MG63 (cell line): ENCODE measurements around the gene PRSS1. TPM values are rescaled to one million over a fixed set of nuclear protein-coding genes. Genes with fewer than 3 reads are reported as not detected.

ENCODE experiments used
- DNase-seq: peaks from one replicate; pipeline ENCODE4 v3.0.0-alpha.2; 2020
- H3K27me3 ChIP-seq: fragments of 250-450 bp; sonication (Bioruptor Pico); 2 replicates; pipeline ENCODE4 v1.5.1; 2020; ENCODE audit warnings: mild to moderate bottlenecking, moderate library complexity
- H3K36me3 ChIP-seq: fragments of 250-450 bp; sonication (Bioruptor Pico); 2 replicates; pipeline ENCODE4 v1.5.1; 2020; ENCODE audit warnings: mild to moderate bottlenecking, moderate library complexity
- H3K4me3 ChIP-seq: fragments of 250-450 bp; sonication (Bioruptor Pico); 2 replicates; pipeline ENCODE4 v1.5.1; 2020; ENCODE audit warnings: mild to moderate bottlenecking, moderate library complexity
- H3K9me3 ChIP-seq: fragments of 250-450 bp; sonication (Bioruptor Pico); 2 replicates; pipeline ENCODE4 v1.5.1; 2020; ENCODE audit warnings: mild to moderate bottlenecking, moderate library complexity
- total RNA-seq: library from RNA; depleted of rRNA; stranded (reverse); fragments of >200 nt; shearing (Covaris generic); gene quantifications from 2 replicates; pipeline ENCODE4 v1.2.3, GENCODE V29; 2014; ENCODE audit warnings: low replicate concordance

PRSS1 gene
- total RNA-seq, 1 experiment from 2014 or later, result not detected

GRCh38 chr7:142782922-142783900, 33.9 kb downstream of the PRSS1 start:
- H3K4me3 ChIP-seq, result peak overlapping the region; percentile 38
- DNase-seq, result peak; percentile 71
- H3K27me3 ChIP-seq, result no peaks in the 10 kb centered on the region
- no peaks in the 10 kb centered on the region for H3K36me3 ChIP-seq
- no peaks in the 10 kb centered on the region for H3K9me3 ChIP-seq

- Histone ChIP-seq H3K9me3 (no peaks in the 10 kb centered on the region), H3K36me3 (no peaks in the 10 kb centered on the region), H3K27me3 (no peaks in the 10 kb centered on the region), H3K4me3 (no peak overlapping the region)
- DNase-seq, result no peak
Measured at GRCh38 chr7:142784096-142784495, 34.8 kb downstream of the PRSS1 start.

GRCh38 chr7:142784716-142785115, 35.4 kb downstream of the PRSS1 start:
- no peak for DNase-seq
- Histone ChIP-seq H3K27me3 (no peaks in the 10 kb centered on the region), H3K36me3 (no peaks in the 10 kb centered on the region), H3K9me3 (no peaks in the 10 kb centered on the region), H3K4me3 (no peak overlapping the region)

GRCh38 chr7:142785841-142786250, 36.6 kb downstream of the PRSS1 start:
- Histone ChIP-seq H3K9me3 (no peaks in the 10 kb centered on the region), H3K4me3 (no peak overlapping the region), H3K36me3 (no peaks in the 10 kb centered on the region), H3K27me3 (no peaks in the 10 kb centered on the region)
- no peak for DNase-seq

DNA sequence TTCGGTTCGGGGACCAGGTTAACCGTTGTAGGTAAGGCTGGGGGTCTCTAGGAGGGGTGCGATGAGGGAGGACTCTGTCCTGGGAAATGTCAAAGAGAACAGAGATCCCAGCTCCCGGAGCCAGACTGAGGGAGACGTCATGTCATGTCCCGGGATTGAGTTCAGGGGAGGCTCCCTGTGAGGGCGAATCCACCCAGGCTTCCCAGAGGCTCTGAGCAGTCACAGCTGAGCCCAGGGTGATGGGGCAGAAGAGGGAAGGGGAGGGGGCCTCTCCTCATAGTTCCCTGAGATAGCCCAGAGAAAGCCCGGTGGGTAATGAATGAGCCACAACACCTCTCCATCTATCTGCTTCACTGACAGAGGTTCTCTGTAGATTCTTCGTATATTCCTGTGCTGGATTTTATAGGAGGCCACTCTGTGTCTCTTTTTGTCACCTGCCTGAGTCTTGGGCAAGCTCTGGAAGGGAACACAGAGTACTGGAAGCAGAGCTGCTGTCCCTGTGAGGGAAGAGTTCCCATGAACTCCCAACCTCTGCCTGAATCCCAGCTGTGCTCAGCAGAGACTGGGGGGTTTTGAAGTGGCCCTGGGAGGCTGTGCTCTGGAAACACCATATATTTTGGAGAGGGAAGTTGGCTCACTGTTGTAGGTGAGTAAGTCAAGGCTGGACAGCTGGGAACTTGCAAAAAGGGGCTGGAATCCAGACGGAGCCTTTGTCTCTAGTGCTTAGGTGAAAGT, 37.9 kb downstream of the PRSS1 start:
- Histone ChIP-seq H3K4me3 (no peak overlapping the region), H3K27me3 (no peaks in the 10 kb centered on the region), H3K9me3 (no peaks in the 10 kb centered on the region), H3K36me3 (no peaks in the 10 kb centered on the region)
- no peak for DNase-seq

GRCh38 chr7:142787783-142788182, 38.5 kb downstream of the PRSS1 start:
- no peaks in the 10 kb centered on the region for H3K36me3 ChIP-seq
- H3K4me3 ChIP-seq, result no peak overlapping the region
- H3K27me3 ChIP-seq, result no peaks in the 10 kb centered on the region
- no peaks in the 10 kb centered on the region for H3K9me3 ChIP-seq
- no peak for DNase-seq

DNA sequence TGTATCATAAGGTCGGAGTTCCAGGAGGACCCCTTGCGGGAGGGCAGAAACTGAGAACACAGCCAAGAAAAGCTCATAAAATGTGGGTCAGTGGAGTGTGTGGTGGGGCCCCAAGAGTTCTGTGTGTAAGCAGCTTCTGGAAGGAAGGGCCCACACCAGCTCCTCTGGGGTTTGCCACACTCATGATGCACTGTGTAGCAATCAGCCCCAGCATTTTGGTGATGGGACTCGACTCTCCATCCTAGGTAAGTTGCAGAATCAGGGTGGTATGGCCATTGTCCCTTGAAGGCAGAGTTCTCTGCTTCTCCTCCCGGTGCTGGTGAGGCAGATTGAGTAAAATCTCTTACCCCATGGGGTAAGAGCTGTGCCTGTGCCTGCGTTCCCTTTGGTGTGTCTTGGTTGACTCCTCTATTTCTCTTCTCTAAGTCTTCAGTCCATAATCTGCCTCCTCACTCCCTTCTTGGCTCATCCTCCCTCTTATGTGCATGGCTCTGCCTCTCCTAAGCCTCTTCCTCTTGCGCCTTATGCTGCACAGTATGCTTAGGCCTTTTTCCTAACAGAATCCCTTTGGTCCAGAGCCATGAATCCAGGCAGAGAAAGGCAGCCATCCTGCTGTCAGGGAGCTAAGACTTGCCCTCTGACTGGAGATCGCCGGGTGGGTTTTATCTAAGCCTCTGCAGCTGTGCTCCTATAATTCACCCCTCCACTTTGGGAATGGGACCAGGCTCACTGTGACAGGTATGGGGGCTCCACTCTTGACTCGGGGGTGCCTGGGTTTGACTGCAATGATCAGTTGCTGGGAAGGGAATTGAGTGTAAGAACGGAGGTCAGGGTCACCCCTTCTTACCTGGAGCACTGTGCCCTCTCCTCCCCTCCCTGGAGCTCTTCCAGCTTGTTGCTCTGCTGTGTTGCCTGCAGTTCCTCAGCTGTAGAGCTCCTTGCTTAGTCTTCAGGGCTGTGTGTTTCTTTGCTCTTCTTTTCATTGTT, 39.3 kb downstream of the PRSS1 start:
- H3K36me3 ChIP-seq, result no peaks in the 10 kb centered on the region
- no peak for DNase-seq
- H3K27me3 ChIP-seq, result no peaks in the 10 kb centered on the region
- no peak overlapping the region for H3K4me3 ChIP-seq
- H3K9me3 ChIP-seq, result no peaks in the 10 kb centered on the region

- no peak for DNase-seq
- no peaks in the 10 kb centered on the region for H3K27me3 ChIP-seq
- no peaks in the 10 kb centered on the region for H3K36me3 ChIP-seq
- no peak overlapping the region for H3K4me3 ChIP-seq
- no peaks in the 10 kb centered on the region for H3K9me3 ChIP-seq
Measured at GRCh38 chr7:142789441-142789840, 40.2 kb downstream of the PRSS1 start.

- DNase-seq, result no peak
- Histone ChIP-seq H3K9me3 (no peaks in the 10 kb centered on the region), H3K4me3 (no peak overlapping the region), H3K27me3 (no peaks in the 10 kb centered on the region), H3K36me3 (no peaks in the 10 kb centered on the region)
Measured at GRCh38 chr7:142790056-142790455, 40.8 kb downstream of the PRSS1 start.

DNA sequence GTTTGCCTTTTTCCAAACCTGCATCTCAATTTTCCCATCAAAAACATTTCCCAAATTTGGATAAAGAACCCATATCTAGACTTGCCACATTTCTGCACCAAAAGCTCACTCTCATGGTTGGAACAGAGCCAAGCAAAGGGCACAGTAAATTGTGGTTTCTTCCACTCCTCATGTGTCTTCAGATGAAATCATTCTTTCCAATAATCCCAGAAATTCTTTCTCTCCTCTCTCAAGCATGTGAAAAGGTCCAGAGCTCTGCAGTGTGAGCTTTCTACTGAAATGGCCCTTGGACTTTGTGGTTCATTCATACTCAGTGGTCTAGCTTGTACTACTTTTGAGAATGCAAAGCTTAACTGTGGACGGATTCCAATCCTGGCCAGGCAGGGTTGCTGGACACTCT, 41.3 kb downstream of the PRSS1 start:
- Histone ChIP-seq H3K27me3 (no peaks in the 10 kb centered on the region), H3K36me3 (no peaks in the 10 kb centered on the region), H3K4me3 (no peak overlapping the region), H3K9me3 (no peaks in the 10 kb centered on the region)
- no peak for DNase-seq

DNA sequence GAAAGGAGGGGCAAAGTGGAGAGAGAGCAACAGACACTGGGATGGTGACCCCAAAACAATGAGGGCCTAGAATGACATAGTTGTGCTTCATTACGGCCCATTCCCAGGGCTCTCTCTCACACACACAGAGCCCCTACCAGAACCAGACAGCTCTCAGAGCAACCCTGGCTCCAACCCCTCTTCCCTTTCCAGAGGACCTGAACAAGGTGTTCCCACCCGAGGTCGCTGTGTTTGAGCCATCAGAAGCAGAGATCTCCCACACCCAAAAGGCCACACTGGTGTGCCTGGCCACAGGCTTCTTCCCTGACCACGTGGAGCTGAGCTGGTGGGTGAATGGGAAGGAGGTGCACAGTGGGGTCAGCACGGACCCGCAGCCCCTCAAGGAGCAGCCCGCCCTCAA, 42.2 kb downstream of the PRSS1 start:
- H3K4me3 ChIP-seq, result no peak overlapping the region
- no peak for DNase-seq
- H3K9me3 ChIP-seq, result no peaks in the 10 kb centered on the region
- peaks cover 3% of the 10 kb centered on the region for H3K27me3 ChIP-seq
- H3K36me3 ChIP-seq, result no peaks in the 10 kb centered on the region

DNA sequence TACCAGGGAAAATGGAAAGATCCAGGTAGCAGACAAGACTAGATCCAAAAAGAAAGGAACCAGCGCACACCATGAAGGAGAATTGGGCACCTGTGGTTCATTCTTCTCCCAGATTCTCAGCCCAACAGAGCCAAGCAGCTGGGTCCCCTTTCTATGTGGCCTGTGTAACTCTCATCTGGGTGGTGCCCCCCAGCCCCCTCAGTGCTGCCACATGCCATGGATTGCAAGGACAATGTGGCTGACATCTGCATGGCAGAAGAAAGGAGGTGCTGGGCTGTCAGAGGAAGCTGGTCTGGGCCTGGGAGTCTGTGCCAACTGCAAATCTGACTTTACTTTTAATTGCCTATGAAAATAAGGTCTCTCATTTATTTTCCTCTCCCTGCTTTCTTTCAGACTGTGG, 42.9 kb downstream of the PRSS1 start:
- Histone ChIP-seq H3K27me3 (peaks cover 9% of the 10 kb centered on the region), H3K9me3 (no peaks in the 10 kb centered on the region)

DNA sequence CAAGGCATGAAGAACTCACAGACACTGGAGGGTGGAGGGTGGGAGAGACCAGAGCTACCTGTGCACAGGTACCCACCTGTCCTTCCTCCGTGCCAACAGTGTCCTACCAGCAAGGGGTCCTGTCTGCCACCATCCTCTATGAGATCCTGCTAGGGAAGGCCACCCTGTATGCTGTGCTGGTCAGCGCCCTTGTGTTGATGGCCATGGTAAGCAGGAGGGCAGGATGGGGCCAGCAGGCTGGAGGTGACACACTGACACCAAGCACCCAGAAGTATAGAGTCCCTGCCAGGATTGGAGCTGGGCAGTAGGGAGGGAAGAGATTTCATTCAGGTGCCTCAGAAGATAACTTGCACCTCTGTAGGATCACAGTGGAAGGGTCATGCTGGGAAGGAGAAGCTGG, 43.3 kb downstream of the PRSS1 start:
- Histone ChIP-seq H3K36me3 (no peaks in the 10 kb centered on the region), H3K4me3 (no peak overlapping the region), H3K27me3 (peaks cover 12% of the 10 kb centered on the region), H3K9me3 (no peaks in the 10 kb centered on the region)
- DNase-seq, result no peak

More for the DNA sequence above, 42.9 kb downstream of the PRSS1 start:
- Histone ChIP-seq H3K36me3 (no peaks in the 10 kb centered on the region), H3K4me3 (no peak overlapping the region)
- DNase-seq, result no peak

DNA sequence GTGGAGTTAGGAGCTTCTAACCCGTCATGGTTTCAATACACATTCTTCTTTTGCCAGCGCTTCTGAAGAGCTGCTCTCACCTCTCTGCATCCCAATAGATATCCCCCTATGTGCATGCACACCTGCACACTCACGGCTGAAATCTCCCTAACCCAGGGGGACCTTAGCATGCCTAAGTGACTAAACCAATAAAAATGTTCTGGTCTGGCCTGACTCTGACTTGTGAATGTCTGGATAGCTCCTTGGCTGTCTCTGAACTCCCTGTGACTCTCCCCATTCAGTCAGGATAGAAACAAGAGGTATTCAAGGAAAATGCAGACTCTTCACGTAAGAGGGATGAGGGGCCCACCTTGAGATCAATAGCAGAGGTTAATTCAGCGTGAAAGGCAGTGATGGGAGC, 43.9 kb downstream of the PRSS1 start:
- no peaks in the 10 kb centered on the region for H3K9me3 ChIP-seq
- DNase-seq, result no peak
- H3K4me3 ChIP-seq, result no peak overlapping the region
- peaks cover 16% of the 10 kb centered on the region for H3K27me3 ChIP-seq
- no peaks in the 10 kb centered on the region for H3K36me3 ChIP-seq

GRCh38 chr7:142795339-142795863, 46.1 kb downstream of the PRSS1 start:
- peaks cover 18% of the 10 kb centered on the region for H3K27me3 ChIP-seq
- DNase-seq, result no peak
- H3K9me3 ChIP-seq, result no peaks in the 10 kb centered on the region
- H3K36me3 ChIP-seq, result no peaks in the 10 kb centered on the region
- H3K4me3 ChIP-seq, result no peak overlapping the region

GRCh38 chr7:142796001-142796500, 46.8 kb downstream of the PRSS1 start:
- Histone ChIP-seq H3K36me3 (no peaks in the 10 kb centered on the region), H3K9me3 (no peaks in the 10 kb centered on the region), H3K4me3 (no peak overlapping the region), H3K27me3 (peaks cover 18% of the 10 kb centered on the region)
- no peak for DNase-seq
